ENCODE data around the gene LCN12.

LCN12 gene

DNA sequence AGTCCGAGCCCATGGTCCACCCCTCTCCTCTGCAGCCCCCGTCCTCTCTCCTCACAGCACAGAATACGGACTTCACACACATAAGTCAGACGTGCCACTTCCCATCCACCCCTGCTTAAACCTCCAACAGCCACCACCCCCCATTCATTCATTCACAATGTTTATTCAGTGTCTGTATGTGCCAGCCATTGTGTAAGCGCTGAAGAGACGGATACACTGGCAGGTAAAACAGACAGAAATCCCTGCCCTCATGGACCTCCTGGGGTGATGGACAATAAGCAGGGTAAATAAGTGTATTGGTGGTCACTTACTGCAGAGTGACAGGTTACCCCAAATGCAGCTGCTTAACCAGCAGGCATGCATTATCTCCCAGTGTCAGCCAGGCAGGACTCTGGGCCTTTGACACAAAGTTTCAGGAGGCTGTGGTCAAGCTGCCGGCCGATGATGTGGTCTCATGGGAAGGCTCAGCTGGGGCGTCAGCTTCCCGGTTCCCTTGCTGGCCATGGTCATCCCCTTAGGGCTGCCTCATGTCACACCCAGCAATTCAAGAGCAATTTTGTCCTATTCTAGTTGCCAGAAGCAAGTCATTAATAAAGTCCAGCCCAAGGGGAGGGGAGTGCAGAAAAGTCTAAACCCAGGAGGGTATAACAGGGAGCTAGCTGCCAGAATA lies 38.3 kb downstream of the LCN12 start:
- H3K4me3 ChIP-seq (replicated peaks in 1 of 2; ENCODE audit: low read depth in 2 of 2, low read length in 2 of 2), result no peak overlapping the region
- no peak for DNase-seq (ENCODE audit: low read depth in 2 of 2)
- TF ChIP-seq, protein P1, sequence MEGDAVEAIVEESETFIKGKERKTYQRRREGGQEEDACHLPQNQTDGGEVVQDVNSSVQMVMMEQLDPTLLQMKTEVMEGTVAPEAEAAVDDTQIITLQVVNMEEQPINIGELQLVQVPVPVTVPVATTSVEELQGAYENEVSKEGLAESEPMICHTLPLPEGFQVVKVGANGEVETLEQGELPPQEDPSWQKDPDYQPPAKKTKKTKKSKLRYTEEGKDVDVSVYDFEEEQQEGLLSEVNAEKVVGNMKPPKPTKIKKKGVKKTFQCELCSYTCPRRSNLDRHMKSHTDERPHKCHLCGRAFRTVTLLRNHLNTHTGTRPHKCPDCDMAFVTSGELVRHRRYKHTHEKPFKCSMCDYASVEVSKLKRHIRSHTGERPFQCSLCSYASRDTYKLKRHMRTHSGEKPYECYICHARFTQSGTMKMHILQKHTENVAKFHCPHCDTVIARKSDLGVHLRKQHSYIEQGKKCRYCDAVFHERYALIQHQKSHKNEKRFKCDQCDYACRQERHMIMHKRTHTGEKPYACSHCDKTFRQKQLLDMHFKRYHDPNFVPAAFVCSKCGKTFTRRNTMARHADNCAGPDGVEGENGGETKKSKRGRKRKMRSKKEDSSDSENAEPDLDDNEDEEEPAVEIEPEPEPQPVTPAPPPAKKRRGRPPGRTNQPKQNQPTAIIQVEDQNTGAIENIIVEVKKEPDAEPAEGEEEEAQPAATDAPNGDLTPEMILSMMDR (IDR thresholded peaks at IDR 0.05; ENCODE audit: low read depth, low read length), result no peak

- DNase-seq (ENCODE audit: low read depth in 2 of 2), result peak; percentile 88 to 94
- TF ChIP-seq, protein P1 (IDR thresholded peaks at IDR 0.05; ENCODE audit: low read depth, low read length), result no peak
- H3K4me3 ChIP-seq (replicated peaks in 1 of 2; ENCODE audit: low read depth in 2 of 2, low read length in 2 of 2), result peak within 1 kb of the TSS; percentile 71 to 73
Observed at GRCh38 chr9:136991993-136992818, 40.1 kb downstream of the LCN12 start, which contains the start of gene PAXX. Gene PAXX, plus strand, starts transcription at chr9:136992422. Its CDS starts 22 bp downstream, at chr9:136992444.

DNA sequence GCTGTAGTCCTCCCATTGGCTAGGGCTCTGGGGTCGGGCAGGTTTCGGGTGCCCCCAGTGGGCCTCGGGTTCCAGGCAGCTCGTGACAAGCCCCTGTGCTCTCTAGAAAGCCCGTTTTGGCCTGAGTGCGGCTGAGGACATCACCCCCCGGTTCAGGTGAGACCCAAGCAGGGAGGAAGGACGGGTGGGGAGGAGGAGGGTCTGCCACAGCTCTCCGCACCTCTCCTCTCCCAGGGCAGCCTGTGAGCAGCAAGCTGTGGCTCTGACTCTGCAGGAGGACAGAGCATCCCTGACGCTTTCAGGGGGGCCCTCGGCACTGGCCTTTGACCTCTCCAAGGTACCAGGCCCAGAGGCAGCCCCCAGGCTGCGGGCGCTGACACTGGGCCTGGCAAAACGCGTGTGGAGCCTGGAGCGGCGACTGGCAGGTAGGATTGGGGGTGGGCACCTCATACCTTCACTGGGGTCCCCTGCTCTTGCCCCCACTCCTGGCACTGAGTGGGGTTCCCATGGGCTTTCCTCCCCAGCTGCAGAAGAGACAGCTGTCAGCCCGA lies 40.8 kb downstream of the LCN12 start:
- TF ChIP-seq, protein P1 (IDR thresholded peaks at IDR 0.05; ENCODE audit: low read depth, low read length), result no peak
- H3K4me3 ChIP-seq (replicated peaks in 1 of 2; ENCODE audit: low read depth in 2 of 2, low read length in 2 of 2), result peak overlapping the region; percentile 71 to 73
- DNase-seq (ENCODE audit: low read depth in 2 of 2), result no peak

DNA sequence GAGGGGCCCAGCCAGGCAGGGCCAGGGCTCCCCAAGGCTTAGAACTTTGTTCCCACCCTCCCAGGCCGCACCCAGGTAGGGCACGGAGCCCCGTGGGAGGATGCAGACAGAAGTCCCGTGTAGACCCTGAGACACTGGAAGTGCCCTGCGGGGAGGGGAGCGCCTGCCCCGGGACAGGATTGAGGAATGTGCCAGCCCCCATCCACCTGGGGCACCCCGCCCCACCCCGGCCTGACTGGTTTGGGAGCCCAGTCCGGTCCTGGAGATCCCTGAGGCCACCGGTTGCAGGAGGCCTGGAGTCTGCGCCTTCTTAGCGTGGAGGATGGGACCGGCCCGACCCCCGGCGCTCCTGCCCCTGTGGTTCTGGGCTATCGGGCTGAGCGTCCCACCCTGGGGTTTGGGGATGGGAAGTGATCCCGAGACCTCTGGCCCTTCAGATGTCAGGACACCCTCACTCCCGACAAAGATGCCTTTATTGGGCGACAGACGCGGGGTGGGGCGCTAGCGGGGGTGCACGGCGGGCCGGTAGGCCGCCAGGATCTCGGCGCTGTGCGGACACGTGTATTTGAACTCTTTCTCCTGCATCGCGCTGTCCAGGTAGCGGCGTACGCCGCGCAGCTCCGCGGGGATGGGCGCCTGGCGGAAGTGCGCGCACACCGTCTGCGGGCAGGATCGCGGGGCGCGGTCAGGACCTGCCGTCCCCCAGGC lies 42.3 kb downstream of the LCN12 start:
- DNase-seq (ENCODE audit: low read depth in 2 of 2), result no peak
- TF ChIP-seq, protein P1 (IDR thresholded peaks at IDR 0.05; ENCODE audit: low read depth, low read length), result no peak
- no peak overlapping the region for H3K4me3 ChIP-seq (replicated peaks in 1 of 2; ENCODE audit: low read depth in 2 of 2, low read length in 2 of 2)

DNA sequence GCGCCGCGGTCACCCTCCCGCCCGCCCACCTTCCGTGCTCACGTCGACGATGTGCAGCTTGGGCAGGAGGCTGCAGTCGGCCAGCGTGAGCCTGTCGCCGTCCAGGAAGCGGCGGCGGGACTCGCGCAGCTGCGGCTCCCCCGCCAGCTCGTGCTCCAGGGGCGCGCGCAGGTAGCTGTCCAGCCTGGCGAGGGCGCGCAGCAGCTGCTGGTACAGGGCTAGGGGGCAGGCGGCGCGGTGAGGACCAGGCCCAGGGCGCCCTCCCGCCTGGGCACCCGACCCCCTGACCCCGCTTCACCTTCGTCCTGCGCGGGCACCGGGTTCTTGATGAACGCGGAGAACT lies 42.8 kb downstream of the LCN12 start:
- H3K4me3 ChIP-seq (replicated peaks in 1 of 2; ENCODE audit: low read depth in 2 of 2, low read length in 2 of 2), result no peak overlapping the region
- TF ChIP-seq, protein P1 (IDR thresholded peaks at IDR 0.05; ENCODE audit: low read depth, low read length), result no peak
- DNase-seq (ENCODE audit: low read depth in 2 of 2), result no peak

DNA sequence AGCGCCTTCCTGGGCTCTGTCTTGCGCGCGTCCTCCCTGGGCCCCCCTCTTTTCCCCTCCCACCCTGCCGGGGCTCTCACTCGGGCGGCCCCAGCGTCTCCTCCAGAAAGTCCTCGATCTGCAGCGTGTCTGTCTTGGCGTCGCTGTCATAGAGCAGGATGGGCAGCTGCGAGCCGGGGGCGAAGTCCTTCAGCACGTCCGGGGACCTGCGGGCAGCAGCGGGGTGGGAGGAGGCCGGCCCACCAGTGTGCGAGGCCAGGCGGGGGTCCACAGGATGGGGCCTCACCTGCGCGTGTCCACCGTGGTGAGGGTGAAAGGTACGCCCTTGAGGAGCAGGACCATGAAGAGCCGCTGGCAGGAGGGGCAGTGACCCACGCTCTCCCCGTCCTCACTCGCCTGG lies 43.3 kb downstream of the LCN12 start:
- no peak overlapping the region for H3K4me3 ChIP-seq (replicated peaks in 1 of 2; ENCODE audit: low read depth in 2 of 2, low read length in 2 of 2)
- DNase-seq (ENCODE audit: low read depth in 2 of 2), result no peak
- TF ChIP-seq, protein P1 (IDR thresholded peaks at IDR 0.05; ENCODE audit: low read depth, low read length), result no peak
